ENCODE results near the gene PLRG1. TPM values are rescaled to one million over a fixed set of nuclear protein-coding genes. Genes with fewer than 3 reads are reported as not detected.
"Not testable (repeated sequence)": the region's sequence is repeated elsewhere in the genome, so short reads cannot be mapped to it uniquely, and the experiment has no call there.

Gene PLRG1
- 64.5 TPM for polyA plus RNA-seq (2012; ENCODE audit: insufficient read depth, insufficient read length, low read depth)

DNA sequence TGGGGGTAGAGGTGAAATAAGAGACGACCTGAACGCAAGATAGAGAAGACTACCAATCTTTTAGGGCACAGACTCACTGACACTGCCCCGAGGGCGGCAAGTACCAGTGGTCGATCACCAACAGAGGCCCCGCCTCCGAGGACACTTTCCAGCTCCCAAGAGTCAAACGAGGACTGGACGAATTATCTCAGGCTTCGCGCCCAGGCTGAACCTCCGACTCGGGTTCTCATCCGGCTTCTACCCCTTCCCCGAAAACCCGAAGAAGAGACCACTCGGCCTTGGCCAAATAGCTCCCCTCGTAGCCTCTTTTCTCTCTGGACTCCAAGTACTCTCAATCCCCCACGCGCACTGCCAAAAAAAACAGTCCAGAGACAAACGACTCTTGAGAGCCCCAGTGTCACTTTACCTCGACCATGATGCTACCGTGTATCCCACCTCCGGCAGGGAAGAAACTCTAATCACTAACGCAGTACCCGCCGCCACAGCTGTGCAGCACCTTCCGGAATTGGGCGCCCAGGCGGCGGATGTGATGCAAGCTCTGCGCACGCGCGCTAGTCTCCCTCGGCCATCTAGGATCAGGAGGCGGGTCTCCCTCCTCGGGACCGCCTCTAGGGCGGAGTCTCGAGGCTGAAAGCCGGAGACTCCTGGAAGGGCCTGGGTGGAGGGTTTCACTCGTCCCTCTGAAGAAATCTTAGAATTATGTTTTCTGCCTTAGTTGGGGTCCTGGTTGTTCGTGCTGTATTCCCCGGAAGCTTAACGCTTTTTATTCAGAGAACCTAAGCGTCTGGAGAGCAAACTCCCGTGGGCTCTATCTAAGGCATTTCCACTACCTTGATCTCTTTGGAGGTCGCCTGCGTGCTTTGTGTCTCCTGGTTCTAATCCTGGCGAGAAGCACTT is at the start of gene PLRG1:
PLRG1 (minus strand) TSS at position 507 of the 897 bp plus-strand sequence; CDS start at position 415, 92 bp downstream.
- Histone ChIP-seq H3K4me3 (ENCODE audit: low read depth, low read length) (peak within 1 kb of the TSS; percentile 79), H3K27me3 (no peaks in the 10 kb centered on the region), H3K9me3 (no peaks in the 10 kb centered on the region), H3K36me3 (peaks cover 27% of the 10 kb centered on the region), H3K4me1 (no peaks in the 10 kb centered on the region)
- peak; percentile 96 for DNase-seq
- TF ChIP-seq, protein P1, sequence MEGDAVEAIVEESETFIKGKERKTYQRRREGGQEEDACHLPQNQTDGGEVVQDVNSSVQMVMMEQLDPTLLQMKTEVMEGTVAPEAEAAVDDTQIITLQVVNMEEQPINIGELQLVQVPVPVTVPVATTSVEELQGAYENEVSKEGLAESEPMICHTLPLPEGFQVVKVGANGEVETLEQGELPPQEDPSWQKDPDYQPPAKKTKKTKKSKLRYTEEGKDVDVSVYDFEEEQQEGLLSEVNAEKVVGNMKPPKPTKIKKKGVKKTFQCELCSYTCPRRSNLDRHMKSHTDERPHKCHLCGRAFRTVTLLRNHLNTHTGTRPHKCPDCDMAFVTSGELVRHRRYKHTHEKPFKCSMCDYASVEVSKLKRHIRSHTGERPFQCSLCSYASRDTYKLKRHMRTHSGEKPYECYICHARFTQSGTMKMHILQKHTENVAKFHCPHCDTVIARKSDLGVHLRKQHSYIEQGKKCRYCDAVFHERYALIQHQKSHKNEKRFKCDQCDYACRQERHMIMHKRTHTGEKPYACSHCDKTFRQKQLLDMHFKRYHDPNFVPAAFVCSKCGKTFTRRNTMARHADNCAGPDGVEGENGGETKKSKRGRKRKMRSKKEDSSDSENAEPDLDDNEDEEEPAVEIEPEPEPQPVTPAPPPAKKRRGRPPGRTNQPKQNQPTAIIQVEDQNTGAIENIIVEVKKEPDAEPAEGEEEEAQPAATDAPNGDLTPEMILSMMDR (IDR thresholded peaks at IDR 0.05; ENCODE audit: low read depth, low read length), result peak; percentile 15; the same call in 1 of the 2 replicates

DNA sequence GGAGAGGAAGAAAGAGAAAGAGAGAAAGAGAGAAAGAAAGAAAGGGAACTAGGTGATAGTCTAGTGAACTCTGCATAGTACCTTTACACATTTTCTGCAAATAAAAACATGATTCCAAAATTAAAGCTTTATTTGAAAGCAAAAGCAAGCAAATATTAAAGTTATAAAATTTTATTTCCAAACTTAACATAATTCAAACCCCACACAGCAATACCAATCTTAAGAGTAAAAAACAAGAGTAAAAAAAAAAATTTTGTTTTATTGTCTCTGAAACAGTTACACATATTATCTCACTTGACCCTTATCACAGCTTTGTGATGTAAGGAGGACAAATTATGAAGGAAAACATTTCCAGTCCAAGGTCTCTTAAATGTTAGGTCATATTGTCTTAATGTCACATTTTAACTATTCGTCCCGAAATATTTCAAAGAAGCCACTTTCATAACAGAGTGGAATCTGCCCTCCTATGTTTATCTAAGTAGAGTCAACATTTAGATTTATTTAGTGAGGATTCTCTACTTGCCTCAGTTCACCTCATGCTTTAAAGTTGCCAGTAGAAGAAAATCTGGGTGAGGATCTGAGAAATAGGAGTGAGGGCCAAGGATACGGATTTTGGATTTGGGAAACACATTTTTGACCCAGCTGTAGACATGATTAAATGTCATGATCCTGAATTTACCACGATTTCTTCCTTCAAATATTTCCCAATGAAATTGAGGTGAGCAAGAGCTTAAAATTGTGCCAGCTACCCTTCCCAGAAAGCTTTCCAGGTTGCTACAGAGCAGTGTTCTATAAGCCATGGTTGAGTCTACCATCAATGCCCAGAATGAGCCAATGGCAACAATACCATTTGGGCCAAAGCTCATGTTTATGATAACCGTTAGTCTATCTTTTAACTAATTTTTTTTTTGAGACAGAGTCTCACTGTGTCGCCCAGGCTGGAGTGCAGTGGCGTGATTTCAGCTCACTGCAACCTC is 47.9 kb upstream of the PLRG1 start:
- Histone ChIP-seq H3K36me3 (no peaks in the 10 kb centered on the region), H3K27me3 (peaks cover 14% of the 10 kb centered on the region; the same call in 1 of the 2 replicates), H3K4me3 (ENCODE audit: low read depth, low read length) (no peak overlapping the region), H3K4me1 (no peaks in the 10 kb centered on the region), H3K9me3 (no peaks in the 10 kb centered on the region)
- TF ChIP-seq, protein P1 (IDR thresholded peaks at IDR 0.05; ENCODE audit: low read depth, low read length), result no peak
- no peak for DNase-seq

DNA sequence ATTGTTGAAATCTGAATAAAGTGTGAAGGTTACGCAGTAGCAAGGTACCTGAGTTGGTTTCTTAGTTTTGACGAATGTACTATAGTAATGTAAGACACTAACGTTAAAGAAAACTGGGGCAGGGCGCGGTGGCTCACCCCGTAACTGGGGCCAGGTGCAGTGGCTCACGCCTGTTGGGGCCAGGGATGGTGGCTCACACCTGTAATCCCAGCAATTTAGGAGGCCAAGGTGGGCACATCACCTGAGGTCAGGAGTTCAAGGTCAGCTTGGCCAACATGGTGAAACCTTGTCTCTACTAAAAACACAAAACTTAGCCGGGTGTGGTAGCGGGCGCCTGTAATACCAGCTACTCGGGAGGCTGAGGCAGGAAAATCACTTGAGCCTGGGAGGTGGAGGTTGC is 47.1 kb upstream of the PLRG1 start:
- H3K36me3 ChIP-seq; DNase-seq; H3K4me3 ChIP-seq (ENCODE audit: low read depth, low read length); H3K9me3 ChIP-seq; H3K4me1 ChIP-seq: not testable (repeated sequence)
- peaks cover 14% of the 10 kb centered on the region; the same call in 1 of the 2 replicates for H3K27me3 ChIP-seq

GRCh38 chr4:154595807-154596206 is 45.6 kb upstream of the PLRG1 start:
- peaks cover 10% of the 10 kb centered on the region; the same call in 1 of the 2 replicates for H3K27me3 ChIP-seq
- H3K4me1 ChIP-seq, result no peaks in the 10 kb centered on the region
- no peaks in the 10 kb centered on the region for H3K9me3 ChIP-seq
- TF ChIP-seq, protein P1 (IDR thresholded peaks at IDR 0.05; ENCODE audit: low read depth, low read length), result no peak
- DNase-seq, result no peak
- no peaks in the 10 kb centered on the region for H3K36me3 ChIP-seq
- no peak overlapping the region for H3K4me3 ChIP-seq (ENCODE audit: low read depth, low read length)

GRCh38 chr4:154594343-154594742 is 44.1 kb upstream of the PLRG1 start:
- H3K27me3 ChIP-seq; H3K4me1 ChIP-seq; H3K4me3 ChIP-seq (ENCODE audit: low read depth, low read length); H3K9me3 ChIP-seq; DNase-seq; H3K36me3 ChIP-seq: not testable (repeated sequence)

GRCh38 chr4:154593868-154594267 is 43.7 kb upstream of the PLRG1 start:
- Histone ChIP-seq H3K36me3 (no peaks in the 10 kb centered on the region), H3K4me3 (ENCODE audit: low read depth, low read length) (no peak overlapping the region), H3K9me3 (no peaks in the 10 kb centered on the region), H3K27me3 (peaks cover 6% of the 10 kb centered on the region), H3K4me1 (no peaks in the 10 kb centered on the region)
- TF ChIP-seq, protein P1 (IDR thresholded peaks at IDR 0.05; ENCODE audit: low read depth, low read length), result no peak
- DNase-seq, result no peak
